Neural progenitor cell (in vitro differentiated cells): ENCODE results near the gene BGLAP. TPM values are rescaled to one million over a fixed set of nuclear protein-coding genes. Genes with fewer than 3 reads are reported as not detected.

ENCODE experiments used
- DNase-seq: peaks from one replicate; pipeline ENCODE4 v3.0.0-alpha.2; 2016; ENCODE audit warnings: low spot score
- H2AFZ ChIP-seq: fragments of 200-600 bp; sonication (generic); replicated peaks from 2 replicates; pipeline ENCODE4 v1.6.1; 2016; ENCODE audit warnings: antibody characterized with exemption
- H3F3A ChIP-seq: fragments of 200-600 bp; sonication (generic); 2 replicates; pipeline ENCODE4 v1.6.1; 2016; ENCODE audit warnings: antibody characterized with exemption, low read depth
- H3K27ac ChIP-seq: fragments of 200-600 bp; sonication (generic); 2 replicates; pipeline ENCODE4 v1.5.1; 2016; ENCODE audit warnings: mild to moderate bottlenecking
- H3K27me3 ChIP-seq: fragments of 200-600 bp; sonication (generic); 2 replicates; pipeline ENCODE4 v1.6.1; 2016; ENCODE audit warnings: mild to moderate bottlenecking, moderate library complexity
- H3K36me3 ChIP-seq: fragments of 200-600 bp; sonication (generic); 2 replicates; pipeline ENCODE4 v1.5.1; 2016
- H3K4me1 ChIP-seq: fragments of 200-600 bp; sonication (generic); 2 replicates; pipeline ENCODE4 v1.6.1; 2016; ENCODE audit warnings: mixed run types
- H3K4me2 ChIP-seq: fragments of 200-600 bp; sonication (generic); 2 replicates; pipeline ENCODE4 v1.6.1; 2016
- H3K4me3 ChIP-seq: fragments of 200-600 bp; sonication (generic); 2 replicates; pipeline ENCODE4 v1.5.1; 2016
- H3K79me2 ChIP-seq: fragments of 200-600 bp; sonication (generic); 2 replicates; pipeline ENCODE4 v1.6.1; 2016; ENCODE audit warnings: low read depth
- H3K9ac ChIP-seq: fragments of 200-600 bp; sonication (generic); 2 replicates; pipeline ENCODE4 v1.6.1; 2016
- H3K9me3 ChIP-seq: fragments of 200-600 bp; sonication (generic); 2 replicates; pipeline ENCODE4 v1.5.1; 2016; ENCODE audit warnings: low read depth
- H4K20me1 ChIP-seq: fragments of 200-600 bp; sonication (generic); 2 replicates; pipeline ENCODE4 v1.6.1; 2016; ENCODE audit warnings: low read depth
- H3K27ac Mint-ChIP-seq: 3 replicates; pipeline ENCODE4 v1.8.0; 2021; ENCODE audit warnings: mixed read lengths
- H3K27me3 Mint-ChIP-seq: 2 replicates; pipeline ENCODE4 v1.8.0; 2022; ENCODE audit warnings: low read depth, mild to moderate bottlenecking, inconsistent platforms, moderate library complexity, mixed read lengths; ENCODE audit not compliant: insufficient read depth
- H3K36me3 Mint-ChIP-seq: 3 replicates; pipeline ENCODE4 v1.8.0; 2021; ENCODE audit warnings: mixed read lengths
- H3K4me1 Mint-ChIP-seq: 3 replicates; pipeline ENCODE4 v1.8.0; 2021; ENCODE audit warnings: mixed read lengths
- H3K4me3 Mint-ChIP-seq: 3 replicates; pipeline ENCODE4 v1.8.0; 2021; ENCODE audit warnings: mild to moderate bottlenecking, moderate library complexity, mixed read lengths
- H3K9me3 Mint-ChIP-seq: 3 replicates; pipeline ENCODE4 v1.8.0; 2020; ENCODE audit warnings: mixed read lengths
- EZH2 ChIP-seq: fragments of 200-600 bp; sonication (generic); IDR thresholded peaks from 2 replicates; pipeline ENCODE4 v1.6.1; 2017; ENCODE audit warnings: antibody characterized with exemption, mild to moderate bottlenecking, moderate library complexity
- EZH2phosphoT487 ChIP-seq: fragments of 200-600 bp; sonication (generic); IDR thresholded peaks from 2 replicates; pipeline ENCODE4 v1.6.1; 2017; ENCODE audit warnings: antibody characterized with exemption
- total RNA-seq: library from RNA; depleted of rRNA; stranded (reverse); fragments of >200 nt; gene quantifications from 2 replicates; pipeline ENCODE4 v1.2.3, GENCODE V29; 2015; ENCODE audit warnings: low replicate concordance
- TF ChIP-seq, protein P1 (sequence below): fragments of 200-600 bp; sonication (generic); IDR thresholded peaks from 2 replicates; pipeline ENCODE4 v1.5.1; 2017; ENCODE audit warnings: antibody characterized with exemption, mild to moderate bottlenecking

BGLAP gene
- total RNA-seq, 1 donor from 2014 or later = 0.22 TPM

DNA sequence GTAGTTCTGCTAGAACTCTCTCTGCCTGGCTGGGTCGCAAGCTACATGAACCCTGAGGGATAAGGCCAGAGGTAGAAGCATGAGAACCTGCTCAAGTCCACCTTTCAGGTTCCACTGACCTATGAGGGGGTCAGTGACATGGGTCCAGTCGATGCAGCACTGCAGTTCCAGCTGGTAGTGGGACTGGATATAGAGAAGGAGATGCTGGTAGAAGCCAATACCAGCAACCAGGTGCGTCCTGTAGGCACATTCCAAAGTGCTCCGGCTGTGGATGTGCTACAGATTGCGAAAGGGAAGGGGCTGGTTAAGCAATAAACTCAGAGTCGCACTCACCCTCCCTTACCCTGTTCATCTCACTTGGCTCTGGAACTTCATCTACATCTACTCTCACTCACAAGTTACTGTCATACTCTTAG is 35.0 kb downstream of the BGLAP start:
- Histone ChIP-seq H4K20me1 (peaks cover 33% of the 10 kb centered on the region), H3K27me3 (no peaks in the 10 kb centered on the region), H3K4me2 (no peak overlapping the region), H3F3A (no peaks in the 10 kb centered on the region), H3K27ac (no peak overlapping the region), H3K36me3 (peaks cover 14% of the 10 kb centered on the region), H3K4me3 (no peak overlapping the region), H2AFZ (no peak overlapping the region), H3K79me2 (peaks cover 41% of the 10 kb centered on the region), H3K9ac (no peak overlapping the region), H3K9me3 (no peaks in the 10 kb centered on the region), H3K4me1 (peaks cover 8% of the 10 kb centered on the region)
- Mint-ChIP-seq H3K27me3 (no peaks in the 10 kb centered on the region), H3K9me3 (no peaks in the 10 kb centered on the region), H3K4me3 (no peak overlapping the region), H3K36me3 (peaks cover 29% of the 10 kb centered on the region), H3K4me1 (peaks cover 11% of the 10 kb centered on the region), H3K27ac (no peak overlapping the region)
- DNase-seq = no peak
- TF ChIP-seq, protein P1, sequence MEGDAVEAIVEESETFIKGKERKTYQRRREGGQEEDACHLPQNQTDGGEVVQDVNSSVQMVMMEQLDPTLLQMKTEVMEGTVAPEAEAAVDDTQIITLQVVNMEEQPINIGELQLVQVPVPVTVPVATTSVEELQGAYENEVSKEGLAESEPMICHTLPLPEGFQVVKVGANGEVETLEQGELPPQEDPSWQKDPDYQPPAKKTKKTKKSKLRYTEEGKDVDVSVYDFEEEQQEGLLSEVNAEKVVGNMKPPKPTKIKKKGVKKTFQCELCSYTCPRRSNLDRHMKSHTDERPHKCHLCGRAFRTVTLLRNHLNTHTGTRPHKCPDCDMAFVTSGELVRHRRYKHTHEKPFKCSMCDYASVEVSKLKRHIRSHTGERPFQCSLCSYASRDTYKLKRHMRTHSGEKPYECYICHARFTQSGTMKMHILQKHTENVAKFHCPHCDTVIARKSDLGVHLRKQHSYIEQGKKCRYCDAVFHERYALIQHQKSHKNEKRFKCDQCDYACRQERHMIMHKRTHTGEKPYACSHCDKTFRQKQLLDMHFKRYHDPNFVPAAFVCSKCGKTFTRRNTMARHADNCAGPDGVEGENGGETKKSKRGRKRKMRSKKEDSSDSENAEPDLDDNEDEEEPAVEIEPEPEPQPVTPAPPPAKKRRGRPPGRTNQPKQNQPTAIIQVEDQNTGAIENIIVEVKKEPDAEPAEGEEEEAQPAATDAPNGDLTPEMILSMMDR = no peak
- TF ChIP-seq EZH2 = no peak
- TF ChIP-seq EZH2phosphoT487 = no peak

- Histone ChIP-seq H3K4me1 (peaks cover 14% of the 10 kb centered on the region), H3K4me2 (no peak overlapping the region), H3K9ac (no peak overlapping the region), H3F3A (no peaks in the 10 kb centered on the region), H3K36me3 (peaks cover 9% of the 10 kb centered on the region), H3K79me2 (peaks cover 51% of the 10 kb centered on the region), H4K20me1 (peaks cover 34% of the 10 kb centered on the region), H3K27me3 (no peaks in the 10 kb centered on the region), H3K4me3 (no peak overlapping the region), H3K27ac (no peak overlapping the region), H3K9me3 (no peaks in the 10 kb centered on the region), H2AFZ (no peak overlapping the region)
- Mint-ChIP-seq H3K9me3 (no peaks in the 10 kb centered on the region), H3K36me3 (peaks cover 9% of the 10 kb centered on the region), H3K4me1 (peaks cover 23% of the 10 kb centered on the region), H3K4me3 (peak overlapping the region; percentile 68), H3K27me3 (peaks cover 2% of the 10 kb centered on the region), H3K27ac (no peak overlapping the region)
- TF ChIP-seq EZH2phosphoT487 = no peak
- TF ChIP-seq, protein P1 = no peak
- TF ChIP-seq EZH2 = no peak
- DNase-seq = no peak
These were observed 37.9 kb downstream of the BGLAP start for GRCh38 chr1:156279837-156280236.

DNA sequence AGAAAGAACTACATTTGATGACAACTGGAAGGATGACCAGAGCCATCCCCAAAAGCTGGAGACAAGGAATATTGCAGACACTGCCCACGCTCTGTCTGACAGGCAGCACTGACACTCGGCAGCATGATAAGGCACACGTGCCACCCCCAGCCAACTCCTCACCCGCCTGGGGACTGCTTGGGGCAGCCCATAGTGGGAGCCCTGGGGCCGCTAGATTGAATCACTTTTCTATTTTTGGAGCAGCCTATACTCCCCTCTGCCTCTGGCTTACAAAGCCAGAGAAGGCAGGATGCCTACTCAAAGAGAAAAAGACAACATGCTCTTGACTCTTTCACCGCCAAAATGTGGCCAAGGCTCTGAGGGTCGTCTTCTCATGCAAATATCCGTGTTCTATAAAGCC is 39.3 kb downstream of the BGLAP start:
- Mint-ChIP-seq H3K4me1 (peaks cover 23% of the 10 kb centered on the region), H3K4me3 (peak overlapping the region; percentile 90), H3K36me3 (peaks cover 9% of the 10 kb centered on the region), H3K27ac (peak overlapping the region; percentile 83), H3K27me3 (peaks cover 2% of the 10 kb centered on the region), H3K9me3 (no peaks in the 10 kb centered on the region)
- TF ChIP-seq, protein P1 = no peak
- TF ChIP-seq EZH2 (no peak), EZH2phosphoT487 (no peak)
- H4K20me1 ChIP-seq = peaks cover 34% of the 10 kb centered on the region
- peaks cover 9% of the 10 kb centered on the region for H3K36me3 ChIP-seq
- no peaks in the 10 kb centered on the region for H3F3A ChIP-seq
- no peak overlapping the region for H3K27ac ChIP-seq
- DNase-seq = no peak
- no peaks in the 10 kb centered on the region for H3K9me3 ChIP-seq
- peaks cover 51% of the 10 kb centered on the region for H3K79me2 ChIP-seq
- no peaks in the 10 kb centered on the region for H3K27me3 ChIP-seq
- H2AFZ ChIP-seq = no peak overlapping the region
- peak overlapping the region; percentile 86 for H3K4me3 ChIP-seq
- H3K4me2 ChIP-seq = peak overlapping the region; percentile 85
- peaks cover 14% of the 10 kb centered on the region for H3K4me1 ChIP-seq
- H3K9ac ChIP-seq = peak overlapping the region; percentile 98
